KMS-11 (cell line): Measurements from ENCODE around the gene OR56A4.

Experiments used
- H2AFZ ChIP-seq: fragments of 200-600 bp; sonication (generic); 2 replicates; pipeline ENCODE4 v1.6.1; 2016; ENCODE audit warnings: antibody characterized with exemption, mixed run types, low read depth
- H3K27ac ChIP-seq: fragments of 200-600 bp; sonication (generic); 2 replicates; pipeline ENCODE4 v1.6.1; 2016; ENCODE audit warnings: mild to moderate bottlenecking, mixed run types
- H3K27me3 ChIP-seq: fragments of 200-600 bp; sonication (generic); 2 replicates; pipeline ENCODE4 v1.6.1; 2017; ENCODE audit warnings: mild to moderate bottlenecking, low read depth, mixed run types, moderate library complexity; ENCODE audit not compliant: insufficient read depth
- H3K36me3 ChIP-seq: fragments of 200-600 bp; sonication (generic); 2 replicates; pipeline ENCODE4 v1.6.1; 2017; ENCODE audit warnings: mild to moderate bottlenecking, mixed run types; ENCODE audit not compliant: insufficient read depth
- H3K4me1 ChIP-seq: fragments of 200-600 bp; sonication (generic); 2 replicates; pipeline ENCODE4 v1.6.1; 2016; ENCODE audit warnings: mild to moderate bottlenecking, low read depth, mixed run types; ENCODE audit not compliant: poor library complexity, severe bottlenecking
- H3K4me2 ChIP-seq: fragments of 200-600 bp; sonication (generic); 2 replicates; pipeline ENCODE4 v1.7.0; 2016; ENCODE audit warnings: mild to moderate bottlenecking, mixed run types
- H3K4me3 ChIP-seq: fragments of 200-600 bp; sonication (generic); IDR thresholded peaks from 2 replicates; pipeline ENCODE4 v1.6.1; 2017; ENCODE audit warnings: low read depth, low read length, mixed read lengths; ENCODE audit not compliant: insufficient read depth
- H3K79me2 ChIP-seq: fragments of 200-600 bp; sonication (generic); 2 replicates; pipeline ENCODE4 v1.6.1; 2016; ENCODE audit warnings: low read depth, mixed run types; ENCODE audit not compliant: insufficient read depth
- H3K9ac ChIP-seq: fragments of 200-600 bp; sonication (generic); 2 replicates; pipeline ENCODE4 v1.6.1; 2016; ENCODE audit warnings: mild to moderate bottlenecking, mixed run types
- H4K20me1 ChIP-seq: fragments of 200-600 bp; sonication (generic); 2 replicates; pipeline ENCODE4 v1.6.1; 2016; ENCODE audit warnings: mild to moderate bottlenecking, mixed run types; ENCODE audit not compliant: insufficient read depth
- TF ChIP-seq, protein P1 (sequence below): fragments of 200-600 bp; sonication (generic); conservative IDR thresholded peaks from 2 replicates; pipeline ENCODE4 v1.6.1; 2017; ENCODE audit warnings: low read depth, mild to moderate bottlenecking, antibody characterized with exemption, low read length, moderate library complexity, mixed read lengths

The OR56A4 gene

GRCh38 chr11:6006846-6007245 is at the start of gene OR56A4:
Gene OR56A4 (minus strand): TSS chr11:6006946. CDS start chr11:6002992, 3,954 bp downstream.
- H3K27me3 ChIP-seq = no peaks in the 10 kb centered on the region
- no peak within 1 kb of the TSS for H3K9ac ChIP-seq
- H4K20me1 ChIP-seq = no peaks in the 10 kb centered on the region
- H3K4me2 ChIP-seq = no peak within 1 kb of the TSS
- no peaks in the 10 kb centered on the region for H3K36me3 ChIP-seq
- no peak within 1 kb of the TSS for H3K4me3 ChIP-seq
- TF ChIP-seq, protein P1, sequence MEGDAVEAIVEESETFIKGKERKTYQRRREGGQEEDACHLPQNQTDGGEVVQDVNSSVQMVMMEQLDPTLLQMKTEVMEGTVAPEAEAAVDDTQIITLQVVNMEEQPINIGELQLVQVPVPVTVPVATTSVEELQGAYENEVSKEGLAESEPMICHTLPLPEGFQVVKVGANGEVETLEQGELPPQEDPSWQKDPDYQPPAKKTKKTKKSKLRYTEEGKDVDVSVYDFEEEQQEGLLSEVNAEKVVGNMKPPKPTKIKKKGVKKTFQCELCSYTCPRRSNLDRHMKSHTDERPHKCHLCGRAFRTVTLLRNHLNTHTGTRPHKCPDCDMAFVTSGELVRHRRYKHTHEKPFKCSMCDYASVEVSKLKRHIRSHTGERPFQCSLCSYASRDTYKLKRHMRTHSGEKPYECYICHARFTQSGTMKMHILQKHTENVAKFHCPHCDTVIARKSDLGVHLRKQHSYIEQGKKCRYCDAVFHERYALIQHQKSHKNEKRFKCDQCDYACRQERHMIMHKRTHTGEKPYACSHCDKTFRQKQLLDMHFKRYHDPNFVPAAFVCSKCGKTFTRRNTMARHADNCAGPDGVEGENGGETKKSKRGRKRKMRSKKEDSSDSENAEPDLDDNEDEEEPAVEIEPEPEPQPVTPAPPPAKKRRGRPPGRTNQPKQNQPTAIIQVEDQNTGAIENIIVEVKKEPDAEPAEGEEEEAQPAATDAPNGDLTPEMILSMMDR = no peak
- no peaks in the 10 kb centered on the region for H3K4me1 ChIP-seq
- no peak within 1 kb of the TSS for H3K27ac ChIP-seq
- no peak within 1 kb of the TSS for H2AFZ ChIP-seq
- H3K79me2 ChIP-seq = no peaks in the 10 kb centered on the region

- Histone ChIP-seq H3K4me2 (no peak overlapping the region), H3K27ac (no peak overlapping the region), H4K20me1 (no peaks in the 10 kb centered on the region), H3K4me3 (no peak overlapping the region), H3K4me1 (no peaks in the 10 kb centered on the region), H2AFZ (no peak overlapping the region), H3K27me3 (no peaks in the 10 kb centered on the region), H3K9ac (no peak overlapping the region), H3K79me2 (no peaks in the 10 kb centered on the region), H3K36me3 (no peaks in the 10 kb centered on the region)
- TF ChIP-seq, protein P1 = no peak
Measured at GRCh38 chr11:6055569-6055968, 48.8 kb upstream of the OR56A4 start.

GRCh38 chr11:6052374-6052773 is 45.6 kb upstream of the OR56A4 start:
- TF ChIP-seq, protein P1 = no peak
- Histone ChIP-seq H3K4me1 (no peaks in the 10 kb centered on the region), H3K36me3 (no peaks in the 10 kb centered on the region), H3K4me2 (no peak overlapping the region), H3K79me2 (no peaks in the 10 kb centered on the region), H2AFZ (no peak overlapping the region), H3K9ac (no peak overlapping the region), H3K27ac (no peak overlapping the region), H3K4me3 (no peak overlapping the region), H4K20me1 (no peaks in the 10 kb centered on the region), H3K27me3 (no peaks in the 10 kb centered on the region)

GRCh38 chr11:6040874-6041273 is 34.1 kb upstream of the OR56A4 start:
- H3K4me1 ChIP-seq = no peaks in the 10 kb centered on the region
- no peak overlapping the region for H3K27ac ChIP-seq
- no peak overlapping the region for H3K4me3 ChIP-seq
- H3K4me2 ChIP-seq = no peak overlapping the region
- no peak overlapping the region for H2AFZ ChIP-seq
- no peak overlapping the region for H3K9ac ChIP-seq
- H3K36me3 ChIP-seq = no peaks in the 10 kb centered on the region
- TF ChIP-seq, protein P1 = no peak
- no peaks in the 10 kb centered on the region for H4K20me1 ChIP-seq
- H3K79me2 ChIP-seq = no peaks in the 10 kb centered on the region
- no peaks in the 10 kb centered on the region for H3K27me3 ChIP-seq
